Measurements from ENCODE around the gene GUCY1A2. TPM values are rescaled to one million over a fixed set of nuclear protein-coding genes. Genes with fewer than 3 reads are reported as not detected.

Gene GUCY1A2
- total RNA-seq, 4 donors from 2014 or later = 0.49 to 2.4 (median 1.3) TPM

GRCh38 chr11:106724293-106724892 is 293.9 kb downstream of the GUCY1A2 start:
- no peak overlapping the region for H3K4me3 ChIP-seq (ENCODE audit: low read depth, poor library complexity, severe bottlenecking)
- intact Hi-C loops (cut with DNase I; ENCODE audit: low total_unique reads) = loop anchor here (5.0 kb wide), 1 partner anchor 313 kb away; no protein-coding TSS in a partner anchor
- DNase-seq (ENCODE audit: low spot score in 2 of 2) = no peak
- no peak for TF ChIP-seq POLR2A (IDR thresholded peaks at IDR 0.05)
- TF ChIP-seq, protein P1, sequence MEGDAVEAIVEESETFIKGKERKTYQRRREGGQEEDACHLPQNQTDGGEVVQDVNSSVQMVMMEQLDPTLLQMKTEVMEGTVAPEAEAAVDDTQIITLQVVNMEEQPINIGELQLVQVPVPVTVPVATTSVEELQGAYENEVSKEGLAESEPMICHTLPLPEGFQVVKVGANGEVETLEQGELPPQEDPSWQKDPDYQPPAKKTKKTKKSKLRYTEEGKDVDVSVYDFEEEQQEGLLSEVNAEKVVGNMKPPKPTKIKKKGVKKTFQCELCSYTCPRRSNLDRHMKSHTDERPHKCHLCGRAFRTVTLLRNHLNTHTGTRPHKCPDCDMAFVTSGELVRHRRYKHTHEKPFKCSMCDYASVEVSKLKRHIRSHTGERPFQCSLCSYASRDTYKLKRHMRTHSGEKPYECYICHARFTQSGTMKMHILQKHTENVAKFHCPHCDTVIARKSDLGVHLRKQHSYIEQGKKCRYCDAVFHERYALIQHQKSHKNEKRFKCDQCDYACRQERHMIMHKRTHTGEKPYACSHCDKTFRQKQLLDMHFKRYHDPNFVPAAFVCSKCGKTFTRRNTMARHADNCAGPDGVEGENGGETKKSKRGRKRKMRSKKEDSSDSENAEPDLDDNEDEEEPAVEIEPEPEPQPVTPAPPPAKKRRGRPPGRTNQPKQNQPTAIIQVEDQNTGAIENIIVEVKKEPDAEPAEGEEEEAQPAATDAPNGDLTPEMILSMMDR (IDR thresholded peaks at IDR 0.05) = no peak
- 45 to 48% methylated on average over 5 of the region's 5 CpGs for WGBS, 2 donors

DNA sequence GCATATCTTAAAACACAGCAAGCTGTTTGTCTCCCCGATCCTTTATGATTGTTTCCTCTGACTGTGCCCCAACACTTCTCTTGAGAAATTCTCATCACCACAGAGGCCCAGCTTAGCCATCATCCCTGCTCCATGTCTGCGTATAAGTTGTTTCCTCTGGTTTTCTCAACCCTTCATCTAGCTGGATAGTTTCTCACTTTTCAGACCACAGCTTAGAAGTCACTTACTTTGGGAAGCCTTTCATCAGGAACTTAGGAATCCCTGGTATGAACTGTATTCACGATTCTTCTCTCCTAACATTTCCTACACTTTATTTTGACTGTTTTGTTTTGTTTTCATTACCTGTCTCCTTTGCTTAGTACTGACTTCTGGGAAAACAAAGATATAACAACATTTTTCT is 295.2 kb downstream of the GUCY1A2 start:
- WGBS, 2 donors = 74 to 85% methylated on average over 3 of the region's 3 CpGs
- no peak overlapping the region for H3K4me3 ChIP-seq (ENCODE audit: low read depth, poor library complexity, severe bottlenecking)
- intact Hi-C loops (cut with DNase I; ENCODE audit: low total_unique reads) = loop anchor here (5.0 kb wide), 1 partner anchor 314 kb away; no protein-coding TSS in a partner anchor
- no peak for DNase-seq (ENCODE audit: low spot score in 2 of 2)
- TF ChIP-seq, protein P1 (IDR thresholded peaks at IDR 0.05) = no peak
- TF ChIP-seq POLR2A (IDR thresholded peaks at IDR 0.05) = no peak

- no peak for TF ChIP-seq POLR2A (IDR thresholded peaks at IDR 0.05)
- TF ChIP-seq, protein P1 (IDR thresholded peaks at IDR 0.05) = no peak
- no peak for DNase-seq (ENCODE audit: low spot score in 2 of 2)
- intact Hi-C loops (cut with DNase I; ENCODE audit: low total_unique reads) = no loop called here
- 80 to 88% methylated on average over 2 of the region's 2 CpGs for WGBS, 2 donors
- H3K4me3 ChIP-seq (ENCODE audit: low read depth, poor library complexity, severe bottlenecking) = no peak overlapping the region
These were observed 301.1 kb downstream of the GUCY1A2 start for GRCh38 chr11:106717222-106717621.

GRCh38 chr11:106714199-106714598 is 304.1 kb downstream of the GUCY1A2 start:
- TF ChIP-seq, protein P1 (IDR thresholded peaks at IDR 0.05) = no peak
- no peak for TF ChIP-seq POLR2A (IDR thresholded peaks at IDR 0.05)
- no peak overlapping the region for H3K4me3 ChIP-seq (ENCODE audit: low read depth, poor library complexity, severe bottlenecking)
- intact Hi-C loops (cut with DNase I; ENCODE audit: low total_unique reads) = no loop called here
- DNase-seq (ENCODE audit: low spot score in 2 of 2) = no peak
- 62% methylated on average over 1 of the region's 1 CpG for WGBS, 2 donors

- intact Hi-C loops (cut with DNase I; ENCODE audit: low total_unique reads) = no loop called here
- TF ChIP-seq, protein P1 (IDR thresholded peaks at IDR 0.05) = no peak
- no peak for TF ChIP-seq POLR2A (IDR thresholded peaks at IDR 0.05)
- no peak for DNase-seq (ENCODE audit: low spot score in 2 of 2)
- no peak overlapping the region for H3K4me3 ChIP-seq (ENCODE audit: low read depth, poor library complexity, severe bottlenecking)
- WGBS, 2 donors = 64 to 79% methylated on average over 7 of the region's 7 CpGs
These were observed 309.9 kb downstream of the GUCY1A2 start for GRCh38 chr11:106708348-106708747.

GRCh38 chr11:106706355-106706754 is 311.9 kb downstream of the GUCY1A2 start:
- no peak for DNase-seq (ENCODE audit: low spot score in 2 of 2)
- no peak overlapping the region for H3K4me3 ChIP-seq (ENCODE audit: low read depth, poor library complexity, severe bottlenecking)
- TF ChIP-seq, protein P1 (IDR thresholded peaks at IDR 0.05) = no peak
- no peak for TF ChIP-seq POLR2A (IDR thresholded peaks at IDR 0.05)
- intact Hi-C loops (cut with DNase I; ENCODE audit: low total_unique reads) = no loop called here
